Hepatocyte (in vitro differentiated cells): ENCODE data around the gene FBXO38.

ENCODE experiments used
- CTCF ChIP-seq: fragments of 200-600 bp; sonication (generic); IDR thresholded peaks from 2 replicates; pipeline ENCODE4 v1.5.1; 2016; ENCODE audit warnings: antibody characterized with exemption, mild to moderate bottlenecking; ENCODE audit not compliant: poor library complexity
- EZH2 ChIP-seq: fragments of 200-600 bp; sonication (generic); IDR thresholded peaks from 2 replicates; pipeline ENCODE4 v1.6.1; 2016; ENCODE audit warnings: antibody characterized with exemption, mild to moderate bottlenecking, borderline replicate concordance
- EZH2phosphoT487 ChIP-seq: fragments of 200-600 bp; sonication (generic); IDR thresholded peaks from one replicate; pipeline ENCODE4 v1.6.1; 2018; ENCODE audit warnings: antibody characterized with exemption, mild to moderate bottlenecking, low read depth, moderate library complexity; ENCODE audit not compliant: unreplicated experiment, severe bottlenecking

- TF ChIP-seq CTCF, result no peak
- TF ChIP-seq EZH2phosphoT487, result no peak
- TF ChIP-seq EZH2, result no peak
These were observed 5.1 kb upstream of the FBXO38 start for GRCh38 chr5:148378670-148379069.
